GM21737 (cell line): ENCODE data around the gene SOBP.
"Not testable (repeated sequence)": the region's sequence is repeated elsewhere in the genome, so short reads cannot be mapped to it uniquely, and the experiment has no call there.

ENCODE experiments used
- ATAC-seq: cut with Tn5 transposase; IDR thresholded peaks from one replicate; pipeline ENCODE4 v1.9.1; 2021; ENCODE audit warnings: mild to moderate bottlenecking, moderate library complexity; ENCODE audit not compliant: unreplicated experiment

SOBP gene

DNA sequence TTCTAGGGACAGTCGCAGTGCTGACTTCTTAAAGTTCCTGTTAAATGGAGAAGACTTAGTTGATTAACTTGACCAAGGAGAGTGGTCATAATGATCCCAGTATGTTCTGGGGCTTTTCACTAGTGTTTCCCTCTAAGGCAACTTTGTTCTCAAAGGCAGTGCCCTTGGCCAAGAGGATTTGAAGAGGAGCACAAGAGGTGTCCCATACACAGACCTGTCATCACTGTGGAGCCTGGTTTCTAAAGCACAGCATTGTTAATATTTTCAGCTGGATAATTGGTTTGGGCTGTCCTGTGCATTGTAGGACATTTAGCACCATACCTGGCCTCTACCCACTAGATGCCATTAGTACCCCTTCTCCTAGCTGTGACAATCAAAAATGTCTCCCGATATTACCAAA, 30.8 kb downstream of the SOBP start:
- not testable (repeated sequence) for ATAC-seq

DNA sequence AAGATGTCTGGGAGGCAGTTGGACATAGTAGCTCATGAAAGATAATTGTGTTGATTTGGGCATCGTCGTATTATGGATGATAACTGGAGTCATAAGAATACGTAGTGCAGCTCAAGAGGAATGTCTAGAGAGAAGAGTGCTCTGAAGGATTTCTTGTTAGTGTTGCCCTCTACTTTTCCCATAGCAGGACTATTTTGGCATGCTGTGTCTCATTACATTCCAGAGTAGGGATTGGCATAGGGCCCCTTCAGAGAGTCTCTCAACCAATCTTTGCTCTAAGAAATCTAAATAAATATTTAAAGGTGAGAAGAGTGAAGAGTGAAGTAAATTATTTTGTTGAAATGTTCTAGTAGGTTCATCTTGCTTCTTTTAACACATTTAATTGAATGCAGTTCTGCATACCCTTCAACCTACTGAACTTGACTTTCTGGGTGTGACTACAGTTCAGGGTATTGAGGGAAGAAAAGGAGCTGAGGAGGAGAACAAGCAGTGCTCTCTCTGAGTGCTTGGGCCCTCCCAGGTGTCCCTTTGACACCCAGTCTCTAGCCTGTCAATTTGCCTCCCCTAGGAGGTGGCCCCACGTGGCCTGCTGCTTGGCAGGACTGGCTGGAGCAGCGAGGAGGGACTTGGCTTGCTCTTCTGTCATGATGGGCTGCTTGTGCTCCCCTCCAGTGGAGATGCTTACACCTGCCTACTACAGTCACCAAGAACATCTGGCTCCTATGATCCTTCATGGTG, 33.3 kb downstream of the SOBP start:
- no peak for ATAC-seq

DNA sequence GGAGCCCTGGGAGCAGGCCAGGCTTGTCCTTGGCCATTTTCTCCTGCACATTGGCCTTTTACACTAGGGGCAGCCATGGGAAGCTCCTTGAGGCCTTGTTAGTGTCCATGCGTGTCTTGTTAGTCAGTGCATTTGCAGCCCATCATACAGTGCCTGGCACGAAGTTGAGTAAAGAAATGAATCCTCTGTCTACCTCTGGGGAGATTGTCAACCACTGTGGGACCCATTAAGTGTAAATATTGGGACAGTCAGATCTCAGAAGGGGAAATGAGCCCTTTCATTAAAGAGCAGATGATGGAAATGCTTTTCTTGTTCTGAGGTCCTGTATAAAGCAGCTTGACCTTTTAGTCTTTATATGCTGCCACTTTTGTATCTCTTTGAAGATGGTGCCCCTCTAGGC, 33.9 kb downstream of the SOBP start:
- ATAC-seq: no peak

DNA sequence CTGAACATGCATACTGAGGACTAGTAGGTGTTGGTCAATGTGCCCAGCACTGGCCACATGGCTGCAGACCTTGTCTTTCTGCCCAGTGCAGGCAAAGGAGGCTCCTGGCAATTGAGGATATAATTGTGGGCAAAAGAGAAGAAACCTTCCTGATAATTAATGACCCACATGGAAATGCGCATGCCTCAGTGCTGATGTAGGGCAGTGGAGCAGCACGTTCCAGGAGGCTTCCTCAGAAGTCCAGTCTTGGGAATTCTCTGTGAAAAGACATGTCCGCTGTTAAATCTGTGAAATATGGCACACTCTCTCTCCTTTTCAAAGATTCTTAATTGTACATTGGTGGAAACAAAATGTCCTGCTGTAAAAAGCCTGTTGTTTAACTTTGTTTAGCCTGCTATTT, 34.7 kb downstream of the SOBP start:
- ATAC-seq: no peak

DNA sequence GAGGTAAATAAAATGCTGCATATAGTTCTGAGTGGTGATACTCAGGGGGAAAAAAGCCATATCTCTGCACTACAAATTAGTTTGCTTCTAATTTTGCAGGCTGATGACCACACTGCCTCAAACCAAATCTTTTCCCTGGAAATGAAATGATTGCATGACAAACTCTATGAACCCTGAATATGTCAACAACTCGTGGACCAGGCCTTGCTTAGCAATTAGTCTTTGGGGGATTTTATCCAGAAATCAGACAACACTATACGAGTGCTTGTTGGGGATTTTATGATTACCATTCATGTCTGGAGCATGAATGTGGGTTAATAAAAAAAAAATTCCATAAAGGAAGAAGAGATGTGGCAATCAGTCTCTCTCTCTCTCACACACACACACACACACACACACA, 42.0 kb downstream of the SOBP start:
- no peak for ATAC-seq

DNA sequence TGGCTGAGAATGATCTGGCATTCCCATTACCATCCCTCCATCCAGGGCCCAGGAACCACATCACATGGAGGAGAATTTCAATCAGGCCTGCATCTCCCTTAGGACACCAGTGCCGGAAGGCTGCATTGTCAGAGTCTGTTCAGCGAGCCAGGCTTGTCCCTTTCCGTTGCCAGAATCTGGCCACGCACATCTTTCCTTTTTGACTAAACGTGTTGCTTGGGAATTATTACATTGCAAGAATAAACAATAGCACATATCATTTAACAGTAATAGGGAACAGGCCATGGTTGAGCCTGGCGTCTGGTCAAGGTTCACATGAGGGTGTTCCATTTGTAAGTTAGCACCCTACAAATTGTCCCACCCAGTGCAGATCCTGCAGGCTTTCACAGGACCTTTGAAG, 42.8 kb downstream of the SOBP start:
- no peak for ATAC-seq

DNA sequence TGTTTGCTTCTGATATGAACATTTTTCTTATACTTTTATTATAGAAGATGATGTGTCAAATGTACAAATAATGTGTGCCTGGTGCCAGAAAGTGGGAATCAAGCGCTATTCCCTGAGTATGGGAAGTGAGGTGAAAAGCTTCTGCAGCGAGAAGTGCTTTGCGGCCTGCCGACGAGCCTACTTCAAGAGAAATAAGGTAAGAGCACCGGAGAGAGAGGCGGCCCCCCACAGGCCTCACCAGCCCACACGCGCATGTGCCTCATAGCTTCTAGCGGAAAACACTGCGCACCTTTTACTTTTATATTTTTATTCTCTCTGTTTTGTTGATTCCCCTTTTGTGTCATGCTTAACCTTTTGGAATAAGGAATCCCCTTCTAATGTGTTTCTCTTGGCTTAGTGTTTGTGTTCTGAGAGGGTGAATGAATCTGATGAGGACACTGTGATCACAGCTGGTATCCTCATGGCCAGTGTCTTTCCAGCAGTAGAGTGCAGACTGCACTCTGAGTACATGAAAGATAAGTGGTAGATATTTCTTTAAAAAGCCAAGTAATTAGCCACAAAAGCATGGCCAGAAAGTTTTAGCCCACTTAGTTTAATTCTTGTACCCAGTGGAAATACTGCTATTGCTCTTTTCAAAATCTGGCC, 43.6 kb downstream of the SOBP start:
- no peak for ATAC-seq

DNA sequence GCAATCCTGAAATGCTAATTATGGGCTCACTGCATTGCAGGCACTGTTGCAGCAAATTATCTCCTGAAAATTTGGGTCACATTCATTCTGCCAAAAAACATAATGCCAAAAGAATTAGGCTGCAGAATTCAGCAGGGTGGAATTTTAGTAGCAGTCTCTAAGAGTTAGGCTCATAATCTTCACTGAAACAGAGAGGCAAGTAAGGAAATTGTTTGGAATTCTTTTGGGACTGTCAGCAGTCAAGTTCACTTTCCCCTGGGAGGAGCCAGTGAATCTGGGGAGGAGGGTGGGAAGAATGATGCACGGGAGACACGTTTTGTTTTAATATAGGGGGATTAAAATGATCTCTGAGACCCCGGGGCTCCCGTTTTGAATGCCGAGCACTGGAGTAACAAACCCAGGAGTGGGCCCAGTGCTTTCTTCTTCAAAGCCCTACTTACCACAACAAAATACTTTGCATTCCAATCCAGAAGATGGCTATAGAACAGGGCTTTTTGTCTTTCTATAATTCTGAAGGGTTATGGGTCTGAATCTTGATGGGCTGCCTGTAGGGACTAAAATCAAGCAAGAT, 44.7 kb downstream of the SOBP start:
- no peak for ATAC-seq

DNA sequence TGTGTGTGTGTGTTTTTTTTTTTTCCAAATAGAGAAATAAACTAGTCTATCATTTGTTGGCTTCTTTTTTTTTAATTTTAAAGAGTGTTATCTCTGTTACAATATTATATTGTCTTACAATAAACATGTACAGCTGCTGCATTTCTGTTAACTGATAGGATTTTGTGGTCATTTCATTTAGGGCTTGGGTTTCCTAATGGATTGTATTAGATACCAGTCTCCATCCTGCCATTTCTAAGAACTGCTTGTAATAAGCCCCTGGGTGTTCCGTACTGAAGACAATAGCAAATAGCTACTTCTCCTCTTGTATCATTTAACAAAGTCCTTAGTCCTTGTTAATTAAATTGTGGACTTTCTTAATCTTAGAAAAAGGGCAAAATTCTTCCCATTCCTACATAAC, 45.7 kb downstream of the SOBP start:
- no peak for ATAC-seq

DNA sequence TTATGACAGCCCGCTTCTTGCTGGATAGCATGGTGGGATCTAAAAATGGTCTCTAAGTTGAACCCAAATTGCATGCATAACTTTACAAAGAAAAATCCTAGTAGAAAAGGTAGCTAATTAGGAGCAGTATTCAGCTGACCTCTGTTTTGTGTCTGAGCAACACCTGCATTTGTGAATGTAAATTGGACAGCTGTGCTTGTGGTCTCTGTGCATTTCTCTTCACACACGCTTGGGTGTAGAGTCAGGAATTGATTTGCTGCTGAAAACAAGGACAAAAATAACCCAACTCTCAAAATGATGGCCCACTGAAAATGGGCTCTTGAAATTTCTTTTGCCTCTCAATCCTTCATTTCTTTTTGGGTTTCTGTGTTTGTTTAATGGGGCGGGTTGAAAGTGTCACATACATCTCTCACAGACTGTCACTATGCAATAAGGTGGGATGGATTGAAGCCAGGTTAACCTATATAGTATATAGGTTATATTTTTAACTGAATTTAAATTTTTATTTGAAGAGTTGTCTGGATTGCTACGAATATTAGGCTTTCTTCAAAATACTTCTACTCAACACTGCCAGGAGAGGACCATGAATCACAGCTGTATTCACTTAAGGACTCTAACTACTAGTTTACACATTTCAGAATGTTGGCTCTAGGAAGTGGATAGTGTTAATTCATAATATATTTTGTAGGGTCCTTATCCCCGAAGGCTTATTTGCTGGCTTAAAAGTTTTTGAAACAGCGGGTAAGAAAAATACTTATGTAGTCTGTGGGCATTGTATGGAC, 46.5 kb downstream of the SOBP start:
- no peak for ATAC-seq

DNA sequence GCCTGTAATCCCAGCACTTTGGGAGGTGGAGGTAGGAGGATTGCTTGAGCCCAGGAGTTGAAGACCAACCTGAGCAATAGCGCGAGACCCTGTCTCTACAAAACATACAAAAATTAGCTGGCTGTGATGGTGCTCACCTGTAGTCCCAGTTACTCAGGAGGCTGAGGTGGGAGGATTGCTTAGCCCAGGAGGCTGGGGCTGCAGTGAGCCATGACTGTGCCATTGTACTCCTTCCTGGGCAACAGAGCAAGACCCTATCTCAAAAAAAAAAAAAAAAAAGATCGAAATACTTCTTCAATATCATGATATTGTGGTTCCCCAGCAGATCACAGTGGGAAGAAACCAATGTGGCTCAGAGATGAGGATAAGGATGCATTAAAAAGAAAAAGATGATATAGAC, 47.6 kb downstream of the SOBP start:
- no peak for ATAC-seq

DNA sequence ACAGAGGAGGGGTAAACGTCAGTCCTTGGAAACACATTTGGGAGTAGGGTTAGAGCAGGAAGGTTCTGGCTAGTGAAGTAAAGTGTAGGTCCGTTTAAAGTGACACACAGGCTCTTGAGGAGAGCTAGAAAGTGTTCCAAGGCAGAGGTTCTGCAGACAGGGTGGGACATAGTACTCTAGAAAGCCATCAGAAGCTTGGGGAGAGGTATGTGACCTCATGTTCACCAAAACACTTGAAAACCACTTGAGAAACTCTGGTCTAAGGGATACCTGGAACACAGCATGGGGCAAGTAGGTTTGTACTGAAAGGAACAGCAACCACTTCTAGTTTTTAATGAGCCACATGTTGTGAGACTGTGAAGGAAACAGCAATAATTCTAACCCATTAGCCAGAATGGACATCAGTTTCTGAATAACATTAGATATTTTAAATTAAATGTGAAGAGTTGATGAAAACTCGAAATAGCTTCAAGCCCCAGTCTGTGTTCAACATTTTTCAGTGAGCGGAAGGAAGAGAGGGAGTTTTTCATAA, 49.0 kb downstream of the SOBP start:
- ATAC-seq: no peak

DNA sequence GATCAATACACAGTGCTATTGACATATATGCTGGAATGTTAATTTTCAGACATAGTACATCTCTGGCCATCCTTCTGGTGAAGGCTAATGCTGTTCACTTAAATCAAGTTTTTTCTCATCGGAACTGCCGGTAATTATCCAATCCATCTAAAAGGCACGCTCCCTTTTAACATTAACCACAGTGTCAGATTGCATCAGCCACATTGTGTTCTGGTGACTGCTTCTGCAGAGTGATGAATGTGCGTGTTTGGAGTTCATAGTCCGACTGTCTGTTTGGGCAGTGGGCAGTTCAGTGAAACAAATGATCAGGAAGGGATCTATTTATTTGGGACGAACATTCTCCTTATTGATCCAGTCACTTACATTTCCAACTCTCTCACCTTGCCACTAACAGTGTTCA, 49.5 kb downstream of the SOBP start:
- ATAC-seq: no peak

DNA sequence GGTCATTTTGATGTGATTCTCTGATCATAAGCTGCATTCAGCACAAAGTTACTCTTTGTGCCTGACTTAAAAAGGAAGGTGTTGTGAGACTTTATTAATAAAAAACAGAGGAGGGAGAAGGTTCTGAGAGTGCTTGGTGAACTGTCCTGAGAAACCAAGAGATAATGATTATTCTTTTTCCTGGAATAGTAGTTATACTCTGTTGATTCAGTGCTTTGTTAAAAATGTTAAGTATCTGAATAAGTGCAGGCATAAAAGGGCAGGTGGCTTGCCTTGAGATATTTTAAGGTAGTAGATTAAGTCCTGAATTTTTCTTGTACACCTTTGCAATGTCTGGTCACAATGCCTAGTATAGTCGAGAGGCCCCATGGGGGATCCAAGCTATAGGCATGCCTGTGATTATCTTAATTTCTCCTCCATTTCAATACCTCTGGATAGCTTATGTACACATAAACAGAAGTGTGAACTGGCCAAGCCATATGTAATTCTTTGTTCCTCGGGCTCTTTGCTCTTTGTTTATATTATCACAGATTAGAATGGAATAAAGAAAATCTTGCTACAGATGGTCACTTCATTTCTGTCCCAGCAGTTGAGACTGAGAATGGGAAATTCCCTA, 50.0 kb downstream of the SOBP start:
- no peak for ATAC-seq

DNA sequence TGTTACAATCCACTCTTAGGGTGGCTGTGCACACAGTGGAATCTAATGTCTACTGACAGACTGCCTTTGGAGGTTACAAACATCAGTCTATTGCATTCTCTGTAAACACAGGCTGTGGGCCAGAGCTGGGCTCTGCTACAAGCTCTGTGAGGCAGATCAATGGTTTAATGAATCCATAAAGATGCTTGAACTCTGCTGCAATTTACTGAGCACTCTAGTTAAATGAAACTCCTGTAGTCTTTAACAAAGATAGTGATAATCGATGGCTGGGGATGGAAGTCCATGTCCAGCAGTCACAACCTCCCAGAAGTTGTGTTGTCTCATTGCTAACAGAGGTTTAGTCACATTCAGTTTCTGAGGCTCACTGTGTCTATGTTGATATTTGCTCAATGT, 50.5 kb downstream of the SOBP start:
- no peak for ATAC-seq

DNA sequence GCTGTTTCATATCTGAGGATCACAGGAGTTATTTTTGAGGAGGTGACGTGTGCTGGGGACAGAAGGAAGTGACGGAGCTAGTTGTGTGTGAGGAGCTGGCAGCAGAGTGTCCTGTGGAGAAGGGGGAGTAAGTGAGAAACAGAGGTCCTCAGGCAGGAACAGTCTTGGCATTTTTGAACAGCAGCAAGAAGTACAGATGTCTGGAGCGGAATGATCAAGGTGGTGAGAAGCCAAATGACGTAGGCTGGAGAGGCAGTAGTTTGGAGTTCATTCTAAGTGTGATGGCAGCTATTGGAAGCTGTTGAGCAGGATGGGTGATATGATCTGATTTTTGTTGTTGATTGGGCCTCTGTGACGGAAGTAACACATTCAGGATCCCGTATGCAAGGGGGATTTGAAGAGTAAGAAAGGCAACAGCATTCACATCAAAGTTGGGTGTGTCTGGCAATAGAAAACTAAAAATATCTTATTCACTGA, 52.3 kb downstream of the SOBP start:
- ATAC-seq: no peak

DNA sequence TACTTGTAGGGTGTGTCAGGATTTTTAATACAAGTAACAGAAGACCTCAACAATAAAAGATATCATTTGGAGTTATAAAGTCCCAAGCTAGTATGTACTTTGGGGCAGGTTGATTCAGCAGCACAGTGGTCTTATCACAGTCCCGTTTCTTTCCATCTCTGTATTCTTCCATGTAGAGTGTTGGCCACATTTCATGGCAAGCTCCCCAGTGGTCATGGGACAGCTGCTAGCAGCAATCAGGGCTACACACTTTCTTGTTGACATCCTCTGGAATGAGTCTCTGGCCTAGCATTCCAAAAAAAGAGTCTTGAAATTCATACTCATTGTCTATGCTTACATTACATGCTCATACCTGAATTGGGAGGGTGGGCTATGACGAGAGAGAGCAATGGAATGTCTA, 53.2 kb downstream of the SOBP start:
- no peak for ATAC-seq

DNA sequence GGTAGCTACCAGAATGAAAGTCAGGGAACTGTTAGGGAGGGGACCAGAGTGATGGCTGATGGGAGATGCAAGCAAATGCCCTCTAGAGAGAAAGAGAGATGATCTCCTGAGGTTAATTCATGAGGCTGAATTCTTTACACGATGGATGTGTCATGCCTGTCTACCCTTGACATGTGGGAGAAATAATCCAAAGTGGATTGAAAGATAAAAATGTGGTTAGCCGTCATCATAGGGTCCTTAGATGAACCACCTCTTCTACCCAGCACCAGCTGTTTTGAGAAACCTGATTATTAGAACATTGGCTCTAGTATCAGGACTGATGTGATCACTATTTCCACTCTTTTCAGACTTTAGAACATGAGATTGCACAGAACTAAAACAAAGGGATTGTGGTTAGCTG, 53.6 kb downstream of the SOBP start:
- no peak for ATAC-seq

DNA sequence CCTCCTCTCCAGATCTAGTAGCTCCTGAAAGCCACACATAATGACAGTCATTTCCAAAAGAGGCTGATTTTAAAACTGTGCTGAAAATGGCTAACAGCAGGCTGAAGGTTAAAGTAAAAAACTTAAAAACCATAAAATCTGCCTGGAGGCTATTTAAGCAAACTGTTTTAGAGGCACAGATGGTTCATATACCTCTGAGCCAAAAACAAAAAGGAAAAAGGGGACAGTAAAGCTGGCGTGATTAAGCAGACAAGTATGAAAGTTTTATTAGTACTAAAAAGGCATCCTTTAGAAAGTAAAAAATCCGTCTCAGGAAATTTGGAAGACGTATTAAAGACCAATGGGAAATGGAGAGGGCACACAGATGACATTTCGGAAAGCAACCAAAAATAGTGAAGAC, 55.8 kb downstream of the SOBP start:
- no peak for ATAC-seq

DNA sequence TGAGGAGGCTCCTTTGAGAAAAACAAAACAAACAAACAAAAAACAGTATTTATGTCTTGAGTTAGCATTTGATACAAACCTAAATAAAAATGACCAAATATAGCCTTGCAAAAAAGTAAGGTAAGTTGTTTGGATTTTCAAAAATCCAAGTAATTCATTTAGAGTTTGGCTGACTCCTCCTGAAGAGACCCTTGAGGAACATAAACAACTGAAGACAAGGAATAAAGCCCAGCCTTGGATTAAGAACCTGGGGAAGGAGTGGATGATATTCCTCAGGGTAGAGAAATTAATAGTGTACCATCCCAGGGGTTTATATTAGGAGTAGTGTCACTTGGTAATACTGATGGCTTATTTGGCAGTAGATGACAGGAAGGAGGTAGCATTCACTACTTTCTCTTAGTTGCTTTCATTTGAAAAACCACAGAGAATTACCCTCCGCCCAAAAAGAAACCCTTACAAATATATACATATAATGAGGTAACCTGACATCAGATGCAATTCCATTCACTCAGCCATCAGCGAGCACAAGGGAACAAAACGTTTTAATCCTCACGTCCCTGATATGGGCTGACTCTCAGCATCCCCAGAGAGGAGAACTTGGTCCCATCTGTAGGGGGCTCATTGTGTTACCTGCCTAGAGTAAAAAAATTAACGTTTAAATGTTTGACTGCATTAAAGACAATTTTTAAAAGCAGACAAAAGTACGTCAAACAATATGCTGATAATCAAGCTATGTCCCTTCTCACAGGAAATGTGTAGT, 57.0 kb downstream of the SOBP start:
- no peak for ATAC-seq
